Kidney (tissue), 14 donors: ENCODE data around the gene STK38. TPM values are rescaled to one million over a fixed set of nuclear protein-coding genes. Genes with fewer than 3 reads are reported as not detected.

ENCODE experiments used
- DNase-seq, 5 donors: peaks; one replicate each; pipeline ENCODE4 v3.0.0-alpha.2; 2013 to 2020
- FAIRE-seq: peaks from 2 replicates; lab custom pipeline; 2012; peaks lifted over from hg19 to GRCh38; lab: Jason Lieb, UNC
- H3K27ac ChIP-seq, 2 donors: one replicate each; pipeline ENCODE4 v1.7.0; 2013; ENCODE audit warnings: low read depth in 2 of 2, low read length in 2 of 2, inconsistent platforms in 1 of 2
- H3K27me3 ChIP-seq: one replicate; pipeline ENCODE4 v1.7.1; 2013; ENCODE audit warnings: low read length, inconsistent platforms; ENCODE audit not compliant: control insufficient read depth, insufficient read depth
- H3K36me3 ChIP-seq, 3 donors: one replicate each; pipeline versions ENCODE4 v1.7.0 to v1.7.1; 2013; ENCODE audit warnings: low read length in 3 of 3, control low read depth in 1 of 3, inconsistent platforms in 1 of 3; ENCODE audit not compliant: insufficient read depth in 3 of 3, control insufficient read depth in 2 of 3
- H3K4me1 ChIP-seq, 3 donors: one replicate each; pipeline versions ENCODE4 v1.7.0 to v1.7.1; 2013; ENCODE audit warnings: low read length in 3 of 3, inconsistent platforms in 1 of 3, low read depth in 1 of 3; ENCODE audit not compliant: control insufficient read depth in 2 of 3, insufficient read depth in 2 of 3
- H3K4me3 ChIP-seq, 3 donors: one replicate each; pipeline versions ENCODE4 v1.7.0 to v1.8.1; 2013; ENCODE audit warnings: low read length in 3 of 3, control low read depth in 1 of 3, inconsistent platforms in 1 of 3
- H3K9ac ChIP-seq, 3 donors: one replicate each; pipeline versions ENCODE4 v1.7.0 to v1.7.1; 2013; ENCODE audit warnings: low read length in 3 of 3, control low read depth in 1 of 3, inconsistent platforms in 1 of 3
- H3K9me3 ChIP-seq, 3 donors: one replicate each; pipeline versions ENCODE4 v1.7.0 to v1.7.1; 2013; ENCODE audit warnings: low read length in 3 of 3, control low read depth in 1 of 3, inconsistent platforms in 1 of 3; ENCODE audit not compliant: control insufficient read depth in 2 of 3, insufficient read depth in 1 of 3
- CTCF ChIP-seq: IDR thresholded peaks from 3 replicates; pipeline ENCODE4 v1.5.1; 2012; ENCODE audit warnings: mild to moderate bottlenecking, moderate library complexity, borderline replicate concordance; ENCODE audit not compliant: insufficient read depth; ENCODE audit errors: extremely low read depth
- intact Hi-C: fragments of 100-400 bp; cut with DNase I; formaldehyde crosslinking; loops from one replicate; pipeline ENCODE4 v1.11.1; 2022
- polyA plus RNA-seq: library from polyadenylated mRNA; stranded (reverse); fragments of 350-450 nt; fragmentation: Illumina TruSeq; extraction: RNeasy Lipid Tissue Mini Kit (QIAGEN cat#74804); gene quantifications from one replicate; pipeline ENCODE4 v1.2.3, GENCODE V29; 2014; ENCODE audit warnings: low read depth, low replicate concordance; ENCODE audit not compliant: insufficient read depth
- total RNA-seq: library from RNA; stranded (reverse); fragmentation: NEBNext Ultra II Directional; extraction: Animal tissue kit (Norgen Biotek cat#: 25700); gene quantifications from one replicate; pipeline ENCODE4 v1.2.1, GENCODE V29; 2021
- donor health status: control.
- donor health status: control.
- donor health status: control.
- donor health status: control.
- donor health status: control.
- donor health status: DM: yes; HTN: yes; CAD: no.
- donor health status: Normal renal cell carcinoma (clear cell type).

Gene STK38
- total and polyA plus RNA-seq, 2 donors from 2014 or later = 21.3 to 30.4 TPM

- Histone ChIP-seq H3K9ac (no peak overlapping the region), H3K27me3 (no peaks in the 10 kb centered on the region), H3K4me1 (peaks cover 0 to 23% (median 0%) of the 10 kb centered on the region in 3 donors), H3K9me3 (no peaks in the 10 kb centered on the region), H3K27ac (peak overlapping the region; percentile 51 to 52), H3K4me3 (no peak overlapping the region), H3K36me3 (peaks cover 2 to 4% (median 3%) of the 10 kb centered on the region in 3 donors)
- DNase-seq (peak in 2 of 5 donors; percentile 26 to 51), FAIRE-seq (no peak)
- intact Hi-C loops = no loop called here
- TF ChIP-seq CTCF = no peak
Observed at GRCh38 chr6:36514554-36515456, 32.5 kb downstream of the STK38 start.

- TF ChIP-seq CTCF = no peak
- no peak overlapping the region for H3K27ac ChIP-seq
- H3K27me3 ChIP-seq = no peaks in the 10 kb centered on the region
- H3K9ac ChIP-seq = no peak overlapping the region
- peaks cover 2 to 4% (median 3%) of the 10 kb centered on the region in 3 donors for H3K36me3 ChIP-seq
- no peaks in the 10 kb centered on the region for H3K9me3 ChIP-seq
- DNase-seq (no peak), FAIRE-seq (no peak)
- H3K4me1 ChIP-seq = peaks cover 3 to 19% (median 6%) of the 10 kb centered on the region in 3 donors
- intact Hi-C loops = no loop called here
- H3K4me3 ChIP-seq = no peak overlapping the region
Observed at GRCh38 chr6:36510365-36510764, 36.9 kb downstream of the STK38 start.

- intact Hi-C loops = no loop called here
- Histone ChIP-seq H3K27me3 (no peaks in the 10 kb centered on the region), H3K9me3 (no peaks in the 10 kb centered on the region), H3K4me1 (peaks cover 3 to 10% (median 6%) of the 10 kb centered on the region in 3 donors), H3K4me3 (no peak overlapping the region), H3K36me3 (peaks cover 2 to 4% (median 3%) of the 10 kb centered on the region in 3 donors), H3K9ac (no peak overlapping the region), H3K27ac (no peak overlapping the region)
- no peak for FAIRE-seq
- TF ChIP-seq CTCF = no peak
- DNase-seq = no peak
Observed at GRCh38 chr6:36508532-36508931, 38.7 kb downstream of the STK38 start.
